GM23248 (cell line): Measurements from ENCODE around the gene TAPT1.

Source experiments
- EZH2 ChIP-seq: fragments of 200-600 bp; sonication (generic); IDR thresholded peaks from 2 replicates; pipeline ENCODE4 v1.6.1; 2018; ENCODE audit warnings: antibody characterized with exemption, mild to moderate bottlenecking; ENCODE audit not compliant: insufficient read depth, poor library complexity, severe bottlenecking
- EZH2phosphoT487 ChIP-seq: fragments of 200-600 bp; sonication (generic); IDR thresholded peaks from 2 replicates; pipeline ENCODE4 v1.6.1; 2018; ENCODE audit warnings: antibody characterized with exemption, moderate library complexity, mild to moderate bottlenecking, low read depth; ENCODE audit not compliant: insufficient read depth

GRCh38 chr4:16206301-16206700 lies 20.0 kb downstream of the TAPT1 start:
- no peak for TF ChIP-seq EZH2
- no peak for TF ChIP-seq EZH2phosphoT487
